A673 (cell line): ENCODE measurements around the gene AMOTL1.

Source experiments
- EZH2 ChIP-seq: fragments of 200-600 bp; sonication (generic); IDR thresholded peaks from 2 replicates; pipeline ENCODE4 v1.6.1; 2017; ENCODE audit warnings: borderline replicate concordance, low read depth, mild to moderate bottlenecking, mixed read lengths, antibody characterized with exemption, low read length; ENCODE audit not compliant: poor library complexity, severe bottlenecking
- TF ChIP-seq, protein P1 (sequence below): fragments of 300-800, 200-600 bp; sonication (generic); conservative IDR thresholded peaks from 2 replicates; pipeline ENCODE4 v1.5.1; 2017; ENCODE audit warnings: low read depth, mild to moderate bottlenecking, antibody characterized with exemption, low read length, moderate library complexity, mixed read lengths

- TF ChIP-seq, protein P1, sequence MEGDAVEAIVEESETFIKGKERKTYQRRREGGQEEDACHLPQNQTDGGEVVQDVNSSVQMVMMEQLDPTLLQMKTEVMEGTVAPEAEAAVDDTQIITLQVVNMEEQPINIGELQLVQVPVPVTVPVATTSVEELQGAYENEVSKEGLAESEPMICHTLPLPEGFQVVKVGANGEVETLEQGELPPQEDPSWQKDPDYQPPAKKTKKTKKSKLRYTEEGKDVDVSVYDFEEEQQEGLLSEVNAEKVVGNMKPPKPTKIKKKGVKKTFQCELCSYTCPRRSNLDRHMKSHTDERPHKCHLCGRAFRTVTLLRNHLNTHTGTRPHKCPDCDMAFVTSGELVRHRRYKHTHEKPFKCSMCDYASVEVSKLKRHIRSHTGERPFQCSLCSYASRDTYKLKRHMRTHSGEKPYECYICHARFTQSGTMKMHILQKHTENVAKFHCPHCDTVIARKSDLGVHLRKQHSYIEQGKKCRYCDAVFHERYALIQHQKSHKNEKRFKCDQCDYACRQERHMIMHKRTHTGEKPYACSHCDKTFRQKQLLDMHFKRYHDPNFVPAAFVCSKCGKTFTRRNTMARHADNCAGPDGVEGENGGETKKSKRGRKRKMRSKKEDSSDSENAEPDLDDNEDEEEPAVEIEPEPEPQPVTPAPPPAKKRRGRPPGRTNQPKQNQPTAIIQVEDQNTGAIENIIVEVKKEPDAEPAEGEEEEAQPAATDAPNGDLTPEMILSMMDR, result no peak
- TF ChIP-seq EZH2, result no peak
Measured at GRCh38 chr11:94781837-94782236, 13.7 kb downstream of the AMOTL1 start.
